Glomerular visceral epithelial cell (primary cell): ENCODE measurements around the gene RNGTT.

Experiments used
- DNase-seq: peaks from one replicate; pipeline ENCODE4 v3.0.0-alpha.2; 2016; ENCODE audit errors: extremely low spot score

The RNGTT gene

GRCh38 chr6:88561034-88561953 lies 402.1 kb downstream of the RNGTT start:
- DNase-seq, result no peak
